Non-pigmented ciliary epithelial cell (primary cell): ENCODE measurements around the gene DCUN1D3.
"Not testable (repeated sequence)": the region's sequence is repeated elsewhere in the genome, so short reads cannot be mapped to it uniquely, and the experiment has no call there.

ENCODE experiments used
- DNase-seq: peaks from one replicate; pipeline ENCODE4 v3.0.0-alpha.2; 2010; ENCODE audit warnings: low read depth

The DCUN1D3 gene, protein sequence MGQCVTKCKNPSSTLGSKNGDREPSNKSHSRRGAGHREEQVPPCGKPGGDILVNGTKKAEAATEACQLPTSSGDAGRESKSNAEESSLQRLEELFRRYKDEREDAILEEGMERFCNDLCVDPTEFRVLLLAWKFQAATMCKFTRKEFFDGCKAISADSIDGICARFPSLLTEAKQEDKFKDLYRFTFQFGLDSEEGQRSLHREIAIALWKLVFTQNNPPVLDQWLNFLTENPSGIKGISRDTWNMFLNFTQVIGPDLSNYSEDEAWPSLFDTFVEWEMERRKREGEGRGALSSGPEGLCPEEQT

DNA sequence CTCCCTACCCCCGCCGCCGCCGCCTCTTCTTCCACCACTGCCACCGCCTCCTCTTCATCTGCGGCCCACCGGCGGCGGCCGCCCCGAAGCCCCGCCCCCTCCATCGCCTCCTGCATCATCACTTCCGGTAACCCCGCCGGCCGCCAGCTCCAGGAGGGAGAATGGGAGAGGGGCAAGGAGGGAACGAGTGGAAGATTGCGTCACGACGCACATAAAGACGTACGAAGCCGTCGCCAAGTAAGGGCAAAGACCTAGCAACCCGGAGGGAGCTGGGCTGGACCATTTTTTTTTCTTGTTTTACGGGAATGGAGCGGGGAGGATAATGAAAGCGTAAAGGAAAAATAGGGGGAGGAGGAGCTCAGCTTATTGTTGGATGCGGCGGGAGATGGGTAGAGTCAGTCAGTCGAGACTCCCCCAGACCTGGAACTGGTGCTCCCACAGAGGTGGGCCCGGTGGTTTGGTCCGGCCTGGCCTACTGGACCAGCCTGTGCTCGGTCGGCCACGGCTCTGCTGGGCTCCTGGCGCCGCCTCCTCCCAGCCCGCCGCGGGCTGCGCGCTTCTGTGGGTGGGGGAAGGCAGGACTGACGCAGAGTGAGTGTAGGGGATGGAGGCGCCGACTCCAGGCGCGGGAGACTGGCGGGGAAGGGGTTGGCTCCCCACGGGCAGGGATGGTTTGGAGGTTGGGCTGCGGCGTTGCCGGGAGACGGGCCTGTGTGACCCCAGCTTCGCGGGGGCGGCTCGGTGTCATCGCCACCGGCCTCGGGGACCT is at the start of gene DCUN1D3, which contains the start of gene LYRM1:
TSS of gene DCUN1D3 (minus strand) at position 60 of the 769 bp plus-strand sequence. CDS start 37,820 bp downstream, outside the sequence.
TSS of gene LYRM1 (plus strand) at position 473 of the 769 bp plus-strand sequence. CDS start 14,785 bp downstream, outside the sequence.
- DNase-seq = peak; percentile 97

DNA sequence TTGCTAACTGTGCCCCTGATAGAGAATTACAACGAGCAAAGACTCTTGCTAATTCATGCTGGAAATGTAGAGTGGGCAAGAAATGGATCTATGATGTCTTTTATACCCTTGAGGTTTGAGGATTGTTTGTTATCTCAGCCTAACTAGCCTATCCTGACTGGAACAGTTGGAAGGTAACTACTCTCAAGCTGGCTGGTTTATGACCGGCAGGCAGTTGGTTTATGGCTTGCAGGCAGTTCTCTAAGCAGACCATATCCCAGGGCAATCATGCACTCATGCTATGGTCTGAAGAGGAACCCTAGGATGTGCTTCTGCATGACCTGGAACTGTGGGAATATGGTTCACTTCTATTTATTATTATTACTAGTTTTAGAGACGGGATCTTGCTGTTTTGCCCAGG is 49.5 kb upstream of the DCUN1D3 start:
- no peak for DNase-seq

DNA sequence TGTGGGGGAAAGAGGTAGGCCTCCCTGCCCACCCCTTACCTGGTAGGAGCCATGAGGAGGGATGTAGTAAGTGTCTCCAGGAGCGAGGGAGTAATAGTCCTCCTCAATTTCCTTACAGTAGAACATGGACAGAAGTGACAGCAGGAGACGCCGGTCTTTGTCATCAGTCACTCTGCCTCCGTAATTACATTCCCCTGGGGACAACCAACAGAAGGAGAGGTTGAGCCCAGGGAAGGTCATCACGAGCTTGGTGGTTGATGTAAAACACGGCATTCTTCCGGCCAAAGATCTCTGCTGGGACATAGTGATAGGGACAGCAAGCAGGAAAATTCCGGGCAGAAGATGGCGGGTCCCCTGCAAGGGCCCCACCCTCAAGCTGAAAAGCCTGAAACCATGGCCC is 48.3 kb upstream of the DCUN1D3 start:
- DNase-seq = no peak

DNA sequence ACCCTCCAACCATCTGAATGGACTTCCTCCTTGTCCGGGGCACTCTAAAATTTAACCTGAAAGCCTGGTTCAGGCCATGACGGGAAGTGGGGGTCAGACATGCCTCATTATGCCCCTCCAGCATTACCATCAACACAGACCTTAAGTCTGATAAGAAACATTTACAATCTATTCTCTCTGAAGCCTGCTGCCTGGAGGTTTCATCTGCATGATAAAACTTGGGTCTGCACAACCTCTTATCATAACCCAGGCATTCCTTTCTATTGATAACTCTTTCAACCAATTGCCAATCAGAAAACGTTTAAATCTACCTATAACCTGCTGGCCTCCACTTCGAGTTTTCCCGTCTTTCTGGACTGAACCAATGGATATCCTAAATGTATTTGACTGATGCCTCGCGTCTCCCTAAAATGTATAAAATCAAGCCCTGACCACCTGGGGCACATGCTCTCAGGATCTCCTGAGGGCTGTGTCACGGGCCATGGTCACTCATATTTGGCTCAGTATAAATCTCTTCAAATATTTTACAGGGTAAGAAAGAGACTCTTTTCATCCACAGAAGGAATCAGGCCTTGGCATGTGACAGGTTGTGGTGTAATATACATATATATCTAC is 46.0 kb upstream of the DCUN1D3 start:
- DNase-seq = no peak

DNA sequence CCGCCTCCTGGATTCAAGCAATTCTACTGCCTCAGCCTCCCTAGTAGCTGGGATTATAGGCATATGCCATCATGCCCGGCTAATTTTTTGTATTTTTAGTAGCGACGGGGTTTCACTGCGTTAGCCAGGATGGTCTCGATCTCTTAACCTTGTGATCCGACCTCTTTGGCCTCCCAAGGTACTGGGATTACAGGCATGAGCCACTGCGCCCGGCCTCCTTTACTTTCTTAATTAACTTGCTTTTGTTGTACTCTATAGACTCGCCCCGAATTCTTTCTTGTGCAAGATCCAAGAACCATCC is 45.4 kb upstream of the DCUN1D3 start:
- not testable (repeated sequence) for DNase-seq

DNA sequence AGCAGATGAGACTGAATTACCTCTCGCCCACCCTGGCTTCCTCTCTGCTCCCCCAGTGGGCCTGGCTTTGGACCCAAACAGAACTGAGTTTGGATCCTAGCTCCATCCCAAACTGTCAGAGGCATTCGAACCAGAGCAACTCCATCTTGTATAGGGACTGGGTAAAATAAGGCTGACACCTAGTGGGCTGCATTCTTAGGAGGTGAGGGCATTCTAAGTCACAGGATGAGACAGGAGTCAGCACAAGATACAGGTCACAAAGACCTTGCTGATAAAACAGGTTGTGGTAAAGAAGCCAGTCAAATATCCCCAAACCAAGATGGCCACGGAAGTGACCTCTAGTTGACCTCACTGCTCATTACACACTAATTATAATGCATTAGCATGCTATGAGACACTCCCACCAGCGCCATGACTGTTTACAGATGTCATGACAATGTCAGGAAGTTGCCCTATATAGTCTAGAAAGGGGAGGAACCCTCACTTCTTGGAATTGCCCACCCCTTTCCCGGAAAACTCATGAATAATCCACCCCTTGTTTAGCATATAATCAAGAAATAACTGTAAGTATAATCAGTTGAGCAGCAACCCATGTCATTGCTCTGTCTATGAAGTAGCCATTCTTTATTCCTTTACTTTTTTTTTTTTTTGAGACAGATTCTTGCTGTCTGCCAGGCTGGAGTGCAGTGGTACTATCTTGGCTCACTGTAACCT is 44.9 kb upstream of the DCUN1D3 start:
- no peak for DNase-seq

DNA sequence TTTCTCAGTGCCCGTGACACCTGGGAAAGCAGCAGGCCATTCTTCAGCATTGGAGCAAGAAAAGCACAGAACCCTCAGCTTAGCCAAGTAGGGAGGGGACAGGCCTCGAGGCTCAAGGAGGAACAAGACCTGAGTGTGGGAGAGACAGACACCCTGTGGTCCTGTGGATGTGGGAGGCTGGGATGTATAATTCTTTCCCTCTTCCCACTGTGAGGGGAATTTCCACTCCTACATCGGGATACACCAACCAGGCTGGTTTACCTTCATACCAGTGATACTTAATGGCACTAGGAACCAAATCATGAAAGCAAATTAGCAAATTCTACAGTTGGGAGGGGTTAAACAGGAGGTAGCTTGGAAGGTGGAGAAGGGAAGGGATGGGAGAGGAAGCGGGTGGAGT is 42.1 kb upstream of the DCUN1D3 start:
- no peak for DNase-seq

DNA sequence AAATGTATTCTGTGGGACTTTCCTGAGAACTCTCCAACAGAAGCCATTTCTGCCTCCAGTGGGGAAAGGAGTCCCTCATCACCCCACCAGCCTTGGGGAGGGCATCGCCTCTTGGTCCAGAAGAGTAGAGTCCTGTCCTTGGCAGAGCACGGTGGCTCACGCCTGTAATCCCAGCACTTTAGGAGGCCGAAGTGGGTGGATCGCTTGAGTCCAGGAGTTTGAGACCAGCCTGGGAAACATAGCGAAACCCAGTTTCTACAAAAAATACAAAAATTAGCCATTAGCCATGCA is 41.4 kb upstream of the DCUN1D3 start:
- DNase-seq = no peak

DNA sequence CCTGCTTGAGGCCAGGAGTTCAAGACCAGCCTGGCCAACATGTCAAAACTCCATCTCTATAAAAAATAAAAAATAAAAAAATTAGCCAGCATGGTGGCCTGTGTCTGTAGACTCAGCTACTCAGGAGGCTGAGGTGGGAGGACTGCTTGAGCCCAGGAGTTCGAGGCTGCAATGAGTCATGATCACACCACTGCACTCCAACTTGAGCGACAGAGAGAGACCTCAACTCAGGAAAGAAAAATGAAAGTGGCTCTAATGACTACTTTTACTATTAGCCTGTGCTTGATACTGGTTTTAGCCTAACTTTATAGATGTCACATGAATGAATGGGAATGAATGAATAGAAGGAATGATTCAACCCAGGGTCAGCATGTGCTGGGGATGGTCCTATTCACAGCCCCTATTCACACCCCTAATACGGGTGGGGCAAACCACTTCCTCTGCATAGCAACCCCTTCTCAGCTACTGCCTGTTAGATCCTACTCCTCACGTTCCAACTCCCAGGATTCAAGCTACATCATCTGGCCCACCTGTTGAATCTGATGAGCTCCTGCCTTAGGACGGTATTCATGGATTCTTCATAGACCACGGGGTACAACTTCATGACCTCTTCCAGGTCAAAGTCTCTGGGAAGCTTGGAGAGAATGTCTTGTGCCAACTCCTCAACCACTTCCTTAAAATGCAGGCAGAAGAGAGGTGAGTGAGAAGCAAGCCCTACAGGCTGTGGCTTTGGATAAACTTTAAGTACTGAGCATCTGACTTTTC is 40.9 kb upstream of the DCUN1D3 start:
- no peak for DNase-seq

DNA sequence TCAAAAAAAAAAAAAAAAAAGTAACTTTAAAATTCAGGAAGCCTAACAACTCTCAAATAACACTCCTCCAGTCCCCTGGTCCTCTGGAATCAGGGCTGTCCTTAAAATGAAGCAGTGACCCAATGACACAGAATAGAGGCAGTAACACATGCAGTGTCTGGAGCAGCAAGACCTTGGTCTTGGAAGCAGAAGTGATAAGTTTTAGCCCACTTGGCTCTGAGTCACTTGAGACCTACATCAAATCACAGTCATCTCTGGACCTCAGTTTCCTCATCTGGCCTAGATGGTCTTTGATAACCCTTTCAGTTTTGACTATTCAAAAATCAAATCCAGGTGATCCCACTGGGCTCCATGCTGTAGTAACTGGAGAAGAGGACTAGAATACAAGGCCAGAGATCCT is 39.5 kb upstream of the DCUN1D3 start:
- DNase-seq = no peak

DNA sequence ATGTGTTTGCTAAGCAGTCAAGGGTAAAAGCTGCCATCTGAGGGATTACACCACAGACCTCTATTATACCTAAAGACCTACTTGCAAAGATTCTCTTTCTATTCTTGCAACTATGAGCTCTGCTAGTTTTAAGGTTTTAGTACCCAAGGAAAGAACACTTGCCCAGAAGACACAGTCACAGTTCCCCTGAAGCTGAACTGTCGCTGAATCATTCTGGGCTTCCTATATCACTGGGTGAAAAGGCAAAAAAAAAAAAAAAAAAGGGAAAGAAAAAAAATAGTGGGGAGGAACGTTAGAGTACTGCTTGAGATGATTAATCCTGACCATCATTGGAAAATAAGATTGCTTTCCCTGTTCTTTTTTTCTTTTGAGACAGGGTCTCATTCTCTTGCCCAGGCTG is 38.3 kb upstream of the DCUN1D3 start:
- peak; percentile 20 for DNase-seq

DNA sequence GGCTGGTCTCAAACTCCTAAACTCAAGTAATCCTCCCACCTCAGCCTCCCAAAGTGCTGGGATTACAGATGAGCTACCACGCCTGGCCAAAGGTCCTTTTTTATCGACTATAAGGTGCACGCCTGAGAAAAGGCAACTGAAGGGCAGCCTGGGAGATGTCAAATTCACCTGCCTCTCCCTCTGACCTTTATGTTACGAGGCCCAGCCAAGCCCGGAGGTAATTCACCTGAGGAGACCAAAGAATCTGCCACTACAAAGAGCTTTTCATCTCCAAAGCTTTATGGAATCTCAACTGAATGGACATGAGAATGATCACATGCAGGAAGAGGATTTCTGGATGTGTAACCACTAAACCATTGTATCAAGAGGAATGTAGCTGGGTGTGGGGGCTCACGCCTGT is 37.6 kb upstream of the DCUN1D3 start:
- DNase-seq = no peak

DNA sequence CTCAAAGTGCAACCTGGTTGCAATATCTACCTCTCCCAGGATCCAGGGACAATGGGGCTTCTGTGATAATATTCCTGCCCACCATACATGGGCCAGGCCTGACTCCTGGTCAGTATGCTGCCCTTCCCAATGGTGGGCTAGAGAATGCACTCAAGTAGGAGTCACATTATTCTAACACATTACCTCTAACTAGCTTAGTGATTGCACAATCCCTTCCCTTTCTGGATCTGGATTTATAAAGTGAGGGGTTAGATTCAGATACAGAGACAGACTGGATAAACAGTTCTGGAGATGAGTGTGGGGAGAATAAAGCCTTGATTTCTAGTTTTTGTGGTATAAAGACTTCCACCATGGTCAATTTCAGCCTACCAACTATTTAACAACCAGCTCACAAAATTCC is 33.4 kb upstream of the DCUN1D3 start:
- no peak for DNase-seq

DNA sequence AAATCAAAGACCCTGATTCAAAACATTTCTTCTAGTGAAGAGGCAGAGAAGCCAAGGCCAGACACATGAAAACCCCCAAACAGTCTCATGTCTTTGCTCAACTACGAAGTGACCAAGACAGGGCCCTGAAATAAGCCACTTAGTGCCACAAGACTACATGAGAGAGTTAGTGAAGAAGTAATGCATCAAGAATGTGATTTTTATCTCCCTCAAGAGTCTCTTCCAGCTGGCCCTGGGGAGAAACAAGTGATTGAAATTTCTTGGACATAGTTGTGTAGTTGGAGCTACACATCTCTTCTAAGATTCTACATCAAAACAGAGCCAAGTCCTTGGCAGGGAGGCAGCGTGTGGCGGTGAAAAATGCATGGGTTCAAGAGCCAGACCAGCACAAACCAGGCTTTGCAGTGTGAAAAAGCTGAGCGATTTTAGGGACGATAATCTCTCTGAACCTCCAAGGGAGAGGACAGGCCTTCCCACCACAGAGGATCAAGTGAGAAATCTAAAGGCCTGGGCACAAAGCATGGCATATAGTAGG is 31.0 kb upstream of the DCUN1D3 start:
- DNase-seq = no peak

DNA sequence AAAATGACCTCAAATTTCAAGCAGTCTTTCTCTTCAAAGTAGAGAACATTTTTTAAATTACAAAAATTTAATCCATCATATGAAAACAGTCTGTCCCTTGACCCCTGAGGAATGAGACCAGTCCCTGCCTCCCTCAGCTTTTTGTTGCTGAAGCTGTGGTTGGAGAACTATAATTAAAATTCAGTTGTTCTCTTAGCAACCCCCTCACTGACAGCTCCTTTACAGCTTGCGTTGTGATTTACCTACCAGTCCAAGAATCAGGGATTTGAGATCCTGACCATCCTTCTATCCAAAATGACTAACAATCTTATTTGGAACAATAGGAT is 30.2 kb upstream of the DCUN1D3 start:
- DNase-seq = no peak

DNA sequence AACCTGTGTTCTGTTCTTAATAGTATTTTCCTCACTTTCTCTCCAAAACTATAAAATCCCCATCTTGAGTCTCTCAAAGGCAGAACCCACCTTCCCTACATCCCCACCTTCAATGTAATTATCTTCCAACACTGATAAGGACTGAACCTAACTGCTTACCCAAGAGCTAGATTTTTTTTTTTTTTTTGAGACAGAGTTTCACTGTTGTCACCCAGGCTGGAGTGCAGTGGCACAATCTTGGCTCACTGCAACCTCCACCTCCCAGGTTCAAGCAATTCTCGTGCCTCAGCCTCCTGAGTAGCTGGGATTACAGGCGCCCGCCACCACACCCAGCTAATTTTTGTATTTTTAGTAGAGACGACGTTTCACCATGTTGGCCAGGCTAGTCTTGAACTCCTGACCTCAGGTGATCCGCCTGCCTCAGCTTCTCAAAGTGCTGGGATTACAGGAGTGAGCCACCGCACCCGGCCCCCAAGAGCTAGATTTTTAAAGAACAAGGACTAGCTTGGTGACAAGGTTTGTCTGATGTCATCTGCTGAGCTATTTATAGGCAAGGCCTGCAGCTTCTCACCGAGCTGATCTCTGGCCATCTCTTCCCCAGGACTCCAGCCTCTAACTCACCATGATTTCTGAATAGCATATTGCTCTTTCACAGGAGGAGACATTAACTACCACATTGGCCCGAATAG is 29.7 kb upstream of the DCUN1D3 start:
- not testable (repeated sequence) for DNase-seq

DNA sequence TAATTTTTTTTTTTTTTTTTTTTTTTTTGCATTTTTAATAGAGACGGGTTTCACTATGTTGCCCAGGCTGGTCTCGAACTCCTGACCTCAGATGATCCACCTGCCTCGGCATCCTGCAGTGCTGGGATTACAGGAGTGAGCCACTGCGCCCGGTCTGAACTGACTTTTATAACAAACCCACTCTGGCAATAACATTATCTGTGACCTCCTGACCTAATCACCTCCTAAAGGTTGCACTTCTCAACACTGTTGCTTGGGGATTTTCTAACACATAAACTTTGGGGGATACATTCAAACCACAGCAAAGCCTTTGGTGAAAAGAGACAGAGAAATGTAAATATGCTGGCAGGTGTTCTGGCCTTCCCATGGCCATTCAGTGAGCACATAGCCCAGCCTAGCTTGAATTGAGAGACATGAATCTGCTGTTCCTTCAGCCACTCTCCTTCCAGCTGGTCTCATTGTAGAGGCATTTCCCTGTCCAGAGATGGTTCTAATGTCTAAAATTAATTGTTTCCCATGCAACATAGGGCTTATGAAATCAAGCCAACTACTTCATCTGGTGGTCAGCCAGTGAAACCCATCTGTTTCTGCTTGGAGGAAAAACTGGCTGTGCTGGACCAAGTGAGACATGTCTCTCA is 28.7 kb upstream of the DCUN1D3 start:
- DNase-seq = no peak

DNA sequence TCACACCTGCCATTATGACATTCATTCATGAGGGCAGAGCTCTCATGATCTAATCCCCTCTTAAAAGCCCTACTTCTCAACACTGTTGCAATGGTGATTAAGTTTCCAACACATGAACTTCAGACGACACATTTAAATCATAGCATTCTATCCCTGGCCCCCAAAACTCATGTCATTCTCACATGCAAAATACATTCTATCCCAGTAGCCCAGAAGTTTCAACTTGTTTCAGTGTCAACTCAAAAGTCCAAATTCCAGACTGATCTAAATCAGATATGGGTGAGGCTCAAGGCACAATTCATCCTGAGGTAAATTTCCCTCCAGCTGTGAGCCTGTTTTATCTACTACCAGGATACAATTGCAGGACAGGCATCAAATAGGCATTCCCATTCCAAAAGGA is 25.6 kb upstream of the DCUN1D3 start:
- no peak for DNase-seq

DNA sequence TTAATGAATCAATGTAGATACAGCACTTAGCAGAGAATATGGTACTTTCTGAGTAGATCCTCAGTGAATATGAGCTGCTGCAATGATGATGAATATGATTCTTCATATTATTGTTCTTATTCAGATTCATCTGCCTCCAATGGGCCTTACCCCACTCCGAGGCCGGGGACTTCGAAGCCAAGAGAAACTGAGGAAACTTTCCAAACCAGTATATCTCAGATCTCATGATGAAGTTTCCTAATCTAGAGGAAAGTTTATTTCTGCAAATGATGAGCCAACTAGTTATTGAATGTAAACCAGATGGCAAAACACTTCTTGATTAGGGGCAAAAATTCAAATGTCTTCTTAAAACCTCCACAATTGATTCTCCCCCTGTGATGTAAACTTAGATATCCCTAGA is 23.7 kb upstream of the DCUN1D3 start:
- no peak for DNase-seq

DNA sequence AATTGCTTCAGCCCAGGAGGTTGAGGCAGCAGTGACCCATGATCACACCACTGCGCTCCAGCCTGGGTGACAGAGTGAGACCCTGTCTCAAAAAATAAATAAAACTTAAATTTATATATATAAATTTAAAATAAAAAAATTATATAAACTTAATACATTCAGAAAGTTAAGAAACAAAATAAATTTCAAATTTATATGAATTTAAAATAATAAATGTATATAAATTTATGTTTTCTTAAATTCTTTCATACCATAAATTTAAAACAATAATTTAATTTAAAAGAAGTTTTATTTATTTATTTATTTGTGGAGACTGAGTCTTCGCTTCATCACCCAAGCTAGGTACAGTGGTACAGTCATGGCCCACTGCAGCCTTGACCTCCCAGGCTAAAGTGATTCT is 20.6 kb upstream of the DCUN1D3 start:
- no peak for DNase-seq

DNA sequence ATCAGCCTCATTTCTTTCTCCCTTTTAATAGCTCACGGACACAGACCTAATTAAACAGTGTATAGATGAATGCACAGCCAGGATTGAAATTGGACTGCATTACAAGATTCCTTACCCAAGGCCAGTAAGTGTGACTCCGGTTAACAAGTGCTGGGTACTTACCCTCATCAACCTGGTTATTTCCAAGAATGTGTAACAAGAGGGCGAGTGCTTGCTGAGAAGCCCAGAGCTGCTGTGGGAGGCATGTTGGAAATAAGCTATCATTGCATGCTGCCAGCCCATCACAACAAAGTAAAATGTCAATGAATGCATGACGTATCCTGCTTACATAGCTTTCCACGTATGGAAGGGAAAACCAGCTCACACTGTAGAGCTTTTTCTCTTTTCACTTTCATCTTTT is 19.9 kb upstream of the DCUN1D3 start:
- no peak for DNase-seq
